Measurements from ENCODE around the gene TACR3. TPM values are rescaled to one million over a fixed set of nuclear protein-coding genes. Genes with fewer than 3 reads are reported as not detected.

The TACR3 gene
- total and polyA plus RNA-seq, 9 of the 15 experiments (the other 6 are each of a cell fraction or from before 2014, with no cell fraction given), result not detected

GRCh38 chr4:103692615-103693014 is 27.2 kb downstream of the TACR3 start:
- CTCF ChIA-PET (ENCODE audit: low intra/inter-chr PET ratio), result no interaction called here
- Histone ChIP-seq H3K36me3 (ENCODE audit: control insufficient read depth, insufficient read depth, low read length) (no peaks in the 10 kb centered on the region), H4K20me1 (replicated peaks; ENCODE audit: control insufficient read depth, insufficient read depth, low read length) (no peaks in the 10 kb centered on the region), H3K4me3 (no peak overlapping the region), H3K27ac (ENCODE audit: extremely low read depth, low read depth, low read length) (no peak overlapping the region), H3K9me3 (replicated peaks; ENCODE audit: control insufficient read depth, insufficient read depth, low read depth, low read length) (no peaks in the 10 kb centered on the region), H3K4me1 (replicated peaks in 1 of 2; ENCODE audit: control insufficient read depth in 2 of 2, insufficient read depth in 2 of 2, low read length in 2 of 2) (no peaks in the 10 kb centered on the region), H3K27me3 (ENCODE audit: control insufficient read depth in 2 of 2, insufficient read depth in 2 of 2, low read length in 2 of 2) (no peaks in the 10 kb centered on the region), H3K4me2 (ENCODE audit: insufficient read depth, low read length) (no peak overlapping the region), H3K9ac (ENCODE audit: insufficient read depth in 1 of 2, low read depth in 2 of 2, low read length in 2 of 2) (no peak overlapping the region), H2AFZ (ENCODE audit: low read depth, low read length) (no peak overlapping the region), H3K9me1 (ENCODE audit: control insufficient read depth, insufficient read depth, low read length) (no peaks in the 10 kb centered on the region), H3K79me2 (ENCODE audit: control insufficient read depth, insufficient read depth, low read length) (no peaks in the 10 kb centered on the region)
- BruUV-seq (replicated peaks), result no TSS peak
- TF ChIP-seq HMGN3 (IDR thresholded peaks at IDR 0.05; ENCODE audit: borderline replicate concordance, extremely low read depth, insufficient read length, low read depth, low read length), result no peak
- TF ChIP-seq, protein P1, sequence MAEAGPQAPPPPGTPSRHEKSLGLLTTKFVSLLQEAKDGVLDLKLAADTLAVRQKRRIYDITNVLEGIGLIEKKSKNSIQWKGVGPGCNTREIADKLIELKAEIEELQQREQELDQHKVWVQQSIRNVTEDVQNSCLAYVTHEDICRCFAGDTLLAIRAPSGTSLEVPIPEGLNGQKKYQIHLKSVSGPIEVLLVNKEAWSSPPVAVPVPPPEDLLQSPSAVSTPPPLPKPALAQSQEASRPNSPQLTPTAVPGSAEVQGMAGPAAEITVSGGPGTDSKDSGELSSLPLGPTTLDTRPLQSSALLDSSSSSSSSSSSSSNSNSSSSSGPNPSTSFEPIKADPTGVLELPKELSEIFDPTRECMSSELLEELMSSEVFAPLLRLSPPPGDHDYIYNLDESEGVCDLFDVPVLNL (CRISPR knock-in tag; IDR thresholded peaks at IDR 0.05; ENCODE audit: low read depth), result no peak
- in situ Hi-C loops (cut with MboI) (no loop called here), intact Hi-C loops (cut with micrococcal nuclease) (no loop called here)
- no peak for DNase-seq (ENCODE audit: extremely low read depth in 1 of 4, low spot score in 3 of 4)
- POLR2A ChIA-PET, result no interaction called here
- FAIRE-seq, result no peak
- no peak for ATAC-seq

- no peaks in the 10 kb centered on the region for H3K9me3 ChIP-seq (replicated peaks; ENCODE audit: control insufficient read depth, insufficient read depth, low read depth, low read length)
- FAIRE-seq, result no peak
- no peaks in the 10 kb centered on the region for H4K20me1 ChIP-seq (replicated peaks; ENCODE audit: control insufficient read depth, insufficient read depth, low read length)
- no peak for TF ChIP-seq ZNF785 (CRISPR knock-in tag; IDR thresholded peaks at IDR 0.05)
- TF ChIP-seq CBFB (CRISPR knock-in tag; IDR thresholded peaks at IDR 0.05), result no peak
- no peak for TF ChIP-seq SOX6 (IDR thresholded peaks at IDR 0.05)
- no peak for TF ChIP-seq HNRNPH1 (optimal IDR thresholded peaks at IDR 0.05; ENCODE audit: low read depth, low read length)
- TF ChIP-seq, protein P2, sequence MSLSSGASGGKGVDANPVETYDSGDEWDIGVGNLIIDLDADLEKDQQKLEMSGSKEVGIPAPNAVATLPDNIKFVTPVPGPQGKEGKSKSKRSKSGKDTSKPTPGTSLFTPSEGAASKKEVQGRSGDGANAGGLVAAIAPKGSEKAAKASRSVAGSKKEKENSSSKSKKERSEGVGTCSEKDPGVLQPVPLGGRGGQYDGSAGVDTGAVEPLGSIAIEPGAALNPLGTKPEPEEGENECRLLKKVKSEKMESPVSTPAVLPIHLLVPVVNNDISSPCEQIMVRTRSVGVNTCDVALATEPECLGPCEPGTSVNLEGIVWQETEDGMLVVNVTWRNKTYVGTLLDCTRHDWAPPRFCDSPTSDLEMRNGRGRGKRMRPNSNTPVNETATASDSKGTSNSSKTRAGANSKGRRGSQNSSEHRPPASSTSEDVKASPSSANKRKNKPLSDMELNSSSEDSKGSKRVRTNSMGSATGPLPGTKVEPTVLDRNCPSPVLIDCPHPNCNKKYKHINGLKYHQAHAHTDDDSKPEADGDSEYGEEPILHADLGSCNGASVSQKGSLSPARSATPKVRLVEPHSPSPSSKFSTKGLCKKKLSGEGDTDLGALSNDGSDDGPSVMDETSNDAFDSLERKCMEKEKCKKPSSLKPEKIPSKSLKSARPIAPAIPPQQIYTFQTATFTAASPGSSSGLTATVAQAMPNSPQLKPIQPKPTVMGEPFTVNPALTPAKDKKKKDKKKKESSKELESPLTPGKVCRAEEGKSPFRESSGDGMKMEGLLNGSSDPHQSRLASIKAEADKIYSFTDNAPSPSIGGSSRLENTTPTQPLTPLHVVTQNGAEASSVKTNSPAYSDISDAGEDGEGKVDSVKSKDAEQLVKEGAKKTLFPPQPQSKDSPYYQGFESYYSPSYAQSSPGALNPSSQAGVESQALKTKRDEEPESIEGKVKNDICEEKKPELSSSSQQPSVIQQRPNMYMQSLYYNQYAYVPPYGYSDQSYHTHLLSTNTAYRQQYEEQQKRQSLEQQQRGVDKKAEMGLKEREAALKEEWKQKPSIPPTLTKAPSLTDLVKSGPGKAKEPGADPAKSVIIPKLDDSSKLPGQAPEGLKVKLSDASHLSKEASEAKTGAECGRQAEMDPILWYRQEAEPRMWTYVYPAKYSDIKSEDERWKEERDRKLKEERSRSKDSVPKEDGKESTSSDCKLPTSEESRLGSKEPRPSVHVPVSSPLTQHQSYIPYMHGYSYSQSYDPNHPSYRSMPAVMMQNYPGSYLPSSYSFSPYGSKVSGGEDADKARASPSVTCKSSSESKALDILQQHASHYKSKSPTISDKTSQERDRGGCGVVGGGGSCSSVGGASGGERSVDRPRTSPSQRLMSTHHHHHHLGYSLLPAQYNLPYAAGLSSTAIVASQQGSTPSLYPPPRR (CRISPR knock-in tag; IDR thresholded peaks at IDR 0.05; ENCODE audit: borderline replicate concordance), result no peak
- TF ChIP-seq IRF2 (CRISPR knock-in tag; IDR thresholded peaks at IDR 0.05), result no peak
- TF ChIP-seq HCFC1 (IDR thresholded peaks at IDR 0.05; ENCODE audit: low read depth, low read length), result no peak
- TF ChIP-seq RFX1 (IDR thresholded peaks at IDR 0.05), result no peak
- TF ChIP-seq CREB1 (IDR thresholded peaks at IDR 0.05), result no peak
- no peak for TF ChIP-seq CREB1 (CRISPR knock-in tag; IDR thresholded peaks at IDR 0.05)
- TF ChIP-seq BRF1 (IDR thresholded peaks at IDR 0.05; ENCODE audit: borderline replicate concordance, extremely low read depth, insufficient read length), result no peak
- H3K4me2 ChIP-seq (ENCODE audit: insufficient read depth, low read length), result no peak overlapping the region
- no peak for DNase-seq (ENCODE audit: extremely low read depth in 1 of 4, low spot score in 3 of 4)
- no peaks in the 10 kb centered on the region for H3K36me3 ChIP-seq (ENCODE audit: control insufficient read depth, insufficient read depth, low read length)
- H2AFZ ChIP-seq (ENCODE audit: low read depth, low read length), result no peak overlapping the region
- no peaks in the 10 kb centered on the region for H3K27me3 ChIP-seq (ENCODE audit: control insufficient read depth in 2 of 2, insufficient read depth in 2 of 2, low read length in 2 of 2)
- no peaks in the 10 kb centered on the region for H3K79me2 ChIP-seq (ENCODE audit: control insufficient read depth, insufficient read depth, low read length)
- POLR2A ChIA-PET, result no interaction called here
- intact Hi-C loops (cut with micrococcal nuclease) (no loop called here), in situ Hi-C loops (cut with MboI) (no loop called here)
- no TSS peak for BruUV-seq (replicated peaks)
- no peak overlapping the region for H3K9ac ChIP-seq (ENCODE audit: insufficient read depth in 1 of 2, low read depth in 2 of 2, low read length in 2 of 2)
- H3K9me1 ChIP-seq (ENCODE audit: control insufficient read depth, insufficient read depth, low read length), result no peaks in the 10 kb centered on the region
- ATAC-seq, result no peak
- no peak overlapping the region for H3K27ac ChIP-seq (ENCODE audit: extremely low read depth, low read depth, low read length)
- H3K4me1 ChIP-seq (replicated peaks in 1 of 2; ENCODE audit: control insufficient read depth in 2 of 2, insufficient read depth in 2 of 2, low read length in 2 of 2), result no peaks in the 10 kb centered on the region
- CTCF ChIA-PET (ENCODE audit: low intra/inter-chr PET ratio), result no interaction called here
- H3K4me3 ChIP-seq, result no peak overlapping the region
- 0% methylated on average over 2 of the region's 2 CpGs for WGBS (ENCODE audit: insufficient coverage, low coverage, missing lambda C conversion rate)
Observed at GRCh38 chr4:103673983-103674382, 45.8 kb downstream of the TACR3 start.
